SIG-M5 (cell line): ENCODE results near the gene PDE4D.

Experiments used
- DNase-seq: peaks from one replicate; lab custom pipeline; 2025; lab: John Stamatoyannopoulos, UW

Gene PDE4D

GRCh38 chr5:59893429-59894227 is at the start of gene PDE4D:
TSS of gene PDE4D (minus strand) at chr5:59893726.
- DNase-seq = no peak

- no peak for DNase-seq
Observed at GRCh38 chr5:59937633-59938032, 44.1 kb upstream of the PDE4D start.

GRCh38 chr5:59923465-59923864 is 29.9 kb upstream of the PDE4D start:
- DNase-seq = no peak

DNA sequence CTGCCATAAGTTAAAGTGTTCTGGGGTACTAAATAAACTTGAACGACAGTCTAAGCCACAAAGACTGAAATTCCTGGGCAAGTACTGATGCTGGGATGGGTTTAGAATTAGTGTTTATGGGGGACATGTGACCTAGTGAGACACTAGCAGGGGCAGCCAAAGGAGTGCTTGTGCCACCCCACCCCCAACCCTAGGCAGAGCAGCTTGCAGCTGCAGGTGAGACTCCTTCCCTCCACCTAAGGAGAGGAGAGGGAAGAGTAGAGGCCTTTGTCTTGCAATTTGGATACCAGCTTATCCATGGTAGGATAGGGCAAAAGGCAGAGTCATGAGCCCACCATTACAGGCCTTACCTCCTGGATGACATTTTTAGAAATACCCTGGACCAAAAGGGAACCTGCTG is 28.7 kb upstream of the PDE4D start:
- no peak for DNase-seq

GRCh38 chr5:59921816-59922215 is 28.3 kb upstream of the PDE4D start:
- no peak for DNase-seq

DNA sequence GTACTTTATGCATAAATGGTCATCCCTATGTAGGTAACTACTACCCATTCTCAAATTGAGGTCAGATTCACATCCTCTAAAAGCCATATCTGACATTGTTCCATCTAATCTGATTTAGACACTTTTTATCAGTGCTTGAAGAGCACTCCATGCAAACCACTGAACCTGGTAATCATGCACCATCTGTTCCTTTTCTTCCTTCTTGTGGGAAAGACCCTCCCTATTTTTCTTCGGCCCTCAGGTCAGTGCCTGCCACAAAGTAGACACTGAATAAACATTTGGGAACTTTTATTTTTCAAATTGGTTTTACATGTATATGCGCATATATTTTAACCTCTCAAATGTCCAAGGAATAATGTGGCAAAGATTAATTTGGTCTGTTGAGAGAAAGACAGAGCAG is 26.0 kb upstream of the PDE4D start:
- DNase-seq = no peak

- no peak for DNase-seq
Observed at GRCh38 chr5:59917121-59917520, 23.6 kb upstream of the PDE4D start.

GRCh38 chr5:59905188-59905587 is 11.7 kb upstream of the PDE4D start:
- no peak for DNase-seq

GRCh38 chr5:59897075-59897474 is 3.5 kb upstream of the PDE4D start:
- DNase-seq = no peak

DNA sequence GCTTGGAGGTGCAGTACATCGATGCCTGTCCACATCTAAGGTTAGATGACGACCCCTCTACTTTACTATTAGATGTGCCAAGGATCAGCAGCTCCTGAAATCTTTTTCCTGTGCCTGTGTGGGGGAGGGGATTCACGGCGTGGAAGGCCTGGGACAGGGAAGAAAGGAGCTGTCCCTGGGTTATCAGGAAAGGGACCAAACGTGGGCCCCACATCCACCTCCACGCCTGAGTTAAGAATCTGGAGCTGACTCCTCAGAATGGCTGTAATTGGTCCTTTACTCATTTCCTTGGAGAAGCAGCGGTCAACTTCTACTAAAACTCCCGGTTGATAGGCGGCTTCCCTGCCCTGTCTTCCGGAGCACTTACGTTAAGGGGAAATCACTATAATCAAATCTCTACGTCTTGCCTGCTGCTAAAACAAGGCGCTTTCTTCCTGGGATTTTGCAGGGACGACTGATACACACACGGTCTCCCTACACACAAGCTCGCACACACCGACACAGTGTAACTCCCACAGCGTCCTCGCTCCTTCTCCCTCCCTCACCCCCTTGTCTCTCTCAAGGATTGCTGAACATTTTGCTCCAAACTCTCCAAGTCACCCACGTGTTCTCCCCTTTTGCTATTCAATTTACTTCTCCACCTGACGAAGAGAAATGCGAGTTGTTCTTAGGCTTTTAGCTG is 1.4 kb downstream of the PDE4D start:
- DNase-seq = no peak

- DNase-seq = no peak
Observed at GRCh38 chr5:59887274-59887673, 6.3 kb downstream of the PDE4D start.

DNA sequence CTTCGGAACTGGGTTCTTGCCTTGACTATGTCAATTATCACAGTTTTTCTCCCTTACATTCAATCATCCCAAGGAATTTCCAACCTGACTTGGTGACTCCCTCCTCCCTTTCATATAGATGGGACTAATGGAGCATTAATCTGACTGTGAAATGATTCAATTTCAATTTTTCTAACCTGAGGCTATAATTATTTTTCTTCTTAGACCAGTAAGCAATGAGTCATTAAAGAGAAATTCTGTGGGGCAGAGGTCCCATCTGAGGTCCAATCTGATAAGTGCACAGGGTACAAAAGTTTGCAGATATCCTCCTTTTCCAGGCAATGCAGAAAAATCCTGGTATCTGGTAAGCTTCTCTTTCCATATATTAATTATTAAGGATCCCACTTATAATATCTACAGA is 18.9 kb downstream of the PDE4D start:
- no peak for DNase-seq

DNA sequence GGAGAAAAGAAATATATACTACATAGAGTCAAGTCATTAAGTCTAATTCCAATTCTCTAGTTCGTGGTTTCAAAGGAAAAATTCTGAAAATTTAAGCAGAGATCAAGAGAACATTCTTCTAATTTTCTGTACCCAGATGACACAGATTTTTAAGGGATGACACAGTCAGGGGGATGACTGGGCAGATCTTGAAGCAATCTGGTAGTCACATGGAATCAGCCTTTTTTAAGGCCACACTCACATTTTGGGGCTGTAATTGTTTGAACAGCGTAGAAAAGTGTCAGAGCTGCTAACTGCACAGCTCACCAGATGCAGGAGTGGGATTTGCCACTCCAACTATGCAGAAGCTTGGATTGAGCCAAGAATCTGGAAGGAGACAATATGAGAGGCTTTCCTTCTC is 20.4 kb downstream of the PDE4D start:
- no peak for DNase-seq

DNA sequence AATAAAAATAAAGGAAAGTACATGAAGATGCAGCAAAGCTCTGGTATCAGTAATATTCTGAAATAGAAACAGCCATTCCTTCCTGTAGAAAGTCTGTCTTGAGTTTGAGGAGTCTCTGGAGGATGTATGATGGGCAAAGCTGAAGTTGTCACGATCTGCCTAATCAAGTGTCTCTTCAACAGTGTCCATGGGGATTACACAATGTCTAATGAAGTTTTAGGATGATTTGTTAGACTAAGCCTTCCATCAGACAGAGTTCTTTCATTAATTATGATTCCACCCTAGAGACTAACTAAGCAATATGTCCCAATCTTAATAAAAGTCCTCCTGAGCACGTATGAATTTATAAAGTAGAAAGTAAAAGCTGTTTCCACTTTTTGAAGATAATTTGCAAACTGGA is 26.9 kb downstream of the PDE4D start:
- no peak for DNase-seq

- no peak for DNase-seq
Observed at GRCh38 chr5:59864718-59865117, 28.8 kb downstream of the PDE4D start.

DNA sequence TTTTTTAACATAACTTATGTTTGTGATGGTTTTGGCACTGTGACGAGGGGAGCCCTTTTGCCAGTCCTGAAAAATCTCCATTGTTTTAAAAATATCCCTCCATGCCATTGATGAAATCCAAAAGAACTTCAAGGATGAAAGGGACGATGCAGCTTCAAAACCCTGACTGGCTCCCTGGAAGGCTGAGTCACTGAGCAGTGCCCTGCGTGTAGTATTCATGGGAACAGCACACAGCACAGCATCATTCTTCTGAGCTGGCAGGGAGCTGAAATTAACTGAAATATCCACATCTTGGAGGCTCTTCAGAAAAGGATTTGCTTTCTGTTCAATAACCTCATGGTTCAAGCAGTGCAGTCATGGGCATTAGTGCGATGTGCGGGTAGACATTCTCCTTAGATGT is 29.7 kb downstream of the PDE4D start:
- DNase-seq = no peak

DNA sequence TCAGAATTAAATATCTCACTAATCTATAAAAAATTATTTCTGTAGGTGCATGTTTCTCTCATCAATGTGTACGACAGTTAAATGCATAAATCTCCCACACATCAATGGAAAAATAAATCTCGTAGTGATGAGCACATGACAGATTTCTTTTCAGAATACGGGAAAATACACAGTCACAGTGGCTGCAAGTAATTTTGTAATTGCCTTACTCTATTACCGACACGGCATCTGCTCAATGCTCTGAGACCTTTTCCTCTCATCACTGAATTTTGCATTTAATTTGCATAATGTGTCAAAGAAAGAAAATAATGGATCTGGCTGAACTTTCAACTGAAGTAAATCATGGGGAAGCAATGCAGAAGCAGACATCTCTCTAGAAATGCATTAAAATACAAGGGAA is 37.2 kb downstream of the PDE4D start:
- no peak for DNase-seq

DNA sequence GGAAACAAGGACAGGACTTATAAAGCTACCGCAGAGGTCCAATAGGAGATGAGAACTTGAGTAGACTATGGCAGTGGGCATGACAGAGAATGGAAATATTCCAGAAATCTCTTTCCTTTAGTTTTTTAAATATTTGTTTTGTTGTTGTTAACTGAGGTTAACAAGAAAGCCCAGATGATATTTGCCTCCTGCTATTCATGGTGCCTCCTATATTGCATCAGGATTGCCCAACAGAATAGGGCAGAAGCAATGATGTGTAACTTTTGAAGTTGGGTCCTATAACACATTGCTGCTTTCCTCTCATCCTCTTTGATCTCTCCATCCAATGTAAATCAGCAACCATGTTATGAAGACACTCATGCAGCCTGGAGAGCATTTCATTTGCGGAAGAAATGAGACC is 42.8 kb downstream of the PDE4D start:
- DNase-seq = no peak

GRCh38 chr5:59847586-59847985 is 45.9 kb downstream of the PDE4D start:
- DNase-seq = no peak

- no peak for DNase-seq
Observed at GRCh38 chr5:59845730-59846129, 47.8 kb downstream of the PDE4D start.

DNA sequence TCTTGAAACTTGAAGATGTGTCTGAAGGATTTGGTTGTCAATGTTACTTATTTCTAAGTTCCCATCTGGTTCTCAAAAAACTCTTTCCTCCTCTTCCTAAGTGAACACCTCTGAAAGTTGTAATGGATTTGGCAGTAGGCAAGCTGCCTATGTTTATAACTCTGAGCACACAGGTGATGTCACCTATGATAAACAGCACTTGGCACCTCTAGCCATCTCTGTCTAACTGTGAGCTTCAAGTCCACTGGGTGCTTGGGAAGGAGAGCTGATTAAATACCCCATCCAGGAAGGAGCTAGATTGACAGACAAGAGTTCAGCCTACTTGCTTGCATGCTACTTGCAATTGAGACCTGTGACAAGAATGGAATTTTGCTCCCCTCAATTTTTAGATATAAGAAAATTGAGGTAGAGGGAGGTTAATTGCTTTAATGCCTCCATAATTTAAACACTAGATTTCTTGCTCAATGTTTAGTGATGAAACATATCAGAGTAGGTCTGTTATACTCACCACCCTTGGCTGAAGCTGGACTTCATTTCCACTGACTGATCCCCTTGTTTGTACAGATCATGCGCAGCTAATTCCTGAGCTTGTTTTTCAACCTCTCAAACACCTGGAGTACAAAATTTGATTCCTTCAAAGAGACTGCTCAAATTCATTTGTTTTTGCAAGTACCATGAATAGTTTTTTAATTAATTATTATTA is 49.9 kb downstream of the PDE4D start:
- DNase-seq = no peak

- DNase-seq = no peak
Observed at GRCh38 chr5:59842999-59843398, 50.5 kb downstream of the PDE4D start.

DNA sequence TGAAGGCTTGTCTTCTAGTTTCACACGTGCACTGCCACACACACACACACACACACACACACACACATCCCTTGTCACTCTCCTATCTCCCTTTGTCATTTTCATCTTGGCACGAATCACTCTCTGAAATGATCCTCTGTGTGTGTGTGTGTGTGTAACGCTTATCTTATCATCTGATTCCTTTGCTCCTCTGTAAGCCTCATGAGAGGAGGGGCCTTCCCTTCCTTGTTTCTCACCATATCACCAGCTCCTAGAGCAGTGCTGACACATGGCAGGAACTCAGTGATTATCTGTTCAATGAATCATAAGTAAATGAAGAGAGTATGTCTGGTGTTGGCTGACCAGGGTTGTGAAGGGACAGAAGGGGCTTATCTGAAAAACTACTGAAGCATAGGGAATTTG is 53.3 kb downstream of the PDE4D start:
- no peak for DNase-seq
